ENCODE results near the gene GLRX3. TPM values are rescaled to one million over a fixed set of nuclear protein-coding genes. Genes with fewer than 3 reads are reported as not detected.

The GLRX3 gene
- total RNA-seq, 1 donor from 2014 or later: 57.5 TPM

DNA sequence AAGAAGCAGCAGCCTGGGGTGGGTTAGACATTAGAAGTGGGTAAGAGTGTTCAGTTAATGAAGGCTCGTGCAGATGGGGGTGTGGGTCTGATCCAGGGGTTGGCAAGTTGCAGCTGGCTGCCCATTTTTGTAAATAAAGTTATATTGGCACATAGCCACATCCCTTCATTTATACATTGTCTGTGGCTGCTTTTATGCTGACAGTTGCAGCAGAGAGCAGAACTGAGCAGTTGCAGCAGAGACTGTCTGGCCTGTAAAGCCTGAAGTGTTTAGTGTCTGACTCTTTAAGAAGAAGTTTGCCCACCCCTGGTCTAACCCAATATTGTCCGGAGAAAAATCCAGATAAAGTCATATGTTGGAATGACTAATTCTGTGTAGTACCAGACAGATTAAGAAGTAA, 38.1 kb downstream of the GLRX3 start:
- Mint-ChIP-seq H3K4me1 (ENCODE audit: low read depth) (no peaks in the 10 kb centered on the region), H3K36me3 (ENCODE audit: low read depth) (peaks cover 22% of the 10 kb centered on the region), H3K9me3 (ENCODE audit: low read depth) (no peaks in the 10 kb centered on the region), H3K27ac (ENCODE audit: unreplicated experiment) (no peak overlapping the region), H3K27me3 (ENCODE audit: low read depth) (no peaks in the 10 kb centered on the region), H3K4me3 (ENCODE audit: unreplicated experiment) (no peak overlapping the region)
- no peak for TF ChIP-seq CTCF (IDR thresholded peaks at IDR 0.05)
- no peak for DNase-seq (ENCODE audit: low spot score)

- no peaks in the 10 kb centered on the region for H3K4me1 Mint-ChIP-seq (ENCODE audit: low read depth)
- H3K27ac Mint-ChIP-seq (ENCODE audit: unreplicated experiment): no peak overlapping the region
Measured at GRCh38 chr10:130175074-130175473, 38.9 kb downstream of the GLRX3 start.

GRCh38 chr10:130177250-130177649, 41.1 kb downstream of the GLRX3 start:
- Mint-ChIP-seq H3K27ac (ENCODE audit: unreplicated experiment) (no peak overlapping the region), H3K36me3 (ENCODE audit: low read depth) (peaks cover 21% of the 10 kb centered on the region), H3K9me3 (ENCODE audit: low read depth) (no peaks in the 10 kb centered on the region), H3K27me3 (ENCODE audit: low read depth) (no peaks in the 10 kb centered on the region), H3K4me3 (ENCODE audit: unreplicated experiment) (no peak overlapping the region), H3K4me1 (ENCODE audit: low read depth) (no peaks in the 10 kb centered on the region)
- no peak for TF ChIP-seq CTCF (IDR thresholded peaks at IDR 0.05)
- DNase-seq (ENCODE audit: low spot score): no peak

More at GRCh38 chr10:130175074-130175473, 38.9 kb downstream of the GLRX3 start:
- no peaks in the 10 kb centered on the region for H3K27me3 Mint-ChIP-seq (ENCODE audit: low read depth)
- no peaks in the 10 kb centered on the region for H3K9me3 Mint-ChIP-seq (ENCODE audit: low read depth)
- DNase-seq (ENCODE audit: low spot score): no peak
- H3K4me3 Mint-ChIP-seq (ENCODE audit: unreplicated experiment): no peak overlapping the region
- no peak for TF ChIP-seq CTCF (IDR thresholded peaks at IDR 0.05)
- peaks cover 19% of the 10 kb centered on the region for H3K36me3 Mint-ChIP-seq (ENCODE audit: low read depth)

DNA sequence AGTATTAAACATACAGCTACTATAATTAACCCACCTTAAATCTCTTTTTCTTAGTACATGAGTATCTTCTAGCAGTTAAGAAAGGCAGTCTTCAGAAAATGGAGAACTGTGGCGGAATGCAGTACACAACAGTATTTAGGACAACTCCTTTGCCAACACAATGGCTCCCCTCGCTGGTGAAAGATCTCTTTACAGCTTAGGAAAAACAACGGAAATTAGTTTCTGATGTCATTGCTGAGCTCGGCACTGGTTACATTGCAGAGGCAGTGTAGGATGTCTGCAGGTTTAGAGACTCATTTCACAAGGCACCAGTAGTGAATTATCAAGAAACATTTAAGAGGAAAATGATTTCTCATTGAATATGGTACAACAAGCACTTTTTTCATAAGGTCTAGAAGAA, 43.4 kb downstream of the GLRX3 start:
- no peak overlapping the region for H3K4me3 Mint-ChIP-seq (ENCODE audit: unreplicated experiment)
- TF ChIP-seq CTCF (IDR thresholded peaks at IDR 0.05): peak; percentile 74
- no peaks in the 10 kb centered on the region for H3K27me3 Mint-ChIP-seq (ENCODE audit: low read depth)
- H3K9me3 Mint-ChIP-seq (ENCODE audit: low read depth): no peaks in the 10 kb centered on the region
- peaks cover 26% of the 10 kb centered on the region for H3K36me3 Mint-ChIP-seq (ENCODE audit: low read depth)
- no peak overlapping the region for H3K27ac Mint-ChIP-seq (ENCODE audit: unreplicated experiment)
- no peaks in the 10 kb centered on the region for H3K4me1 Mint-ChIP-seq (ENCODE audit: low read depth)
- no peak for DNase-seq (ENCODE audit: low spot score)

GRCh38 chr10:130180416-130180815, 44.2 kb downstream of the GLRX3 start:
- Mint-ChIP-seq H3K36me3 (ENCODE audit: low read depth) (peaks cover 28% of the 10 kb centered on the region), H3K27ac (ENCODE audit: unreplicated experiment) (no peak overlapping the region), H3K4me3 (ENCODE audit: unreplicated experiment) (no peak overlapping the region), H3K4me1 (ENCODE audit: low read depth) (no peaks in the 10 kb centered on the region), H3K9me3 (ENCODE audit: low read depth) (no peaks in the 10 kb centered on the region), H3K27me3 (ENCODE audit: low read depth) (no peaks in the 10 kb centered on the region)
- DNase-seq (ENCODE audit: low spot score): no peak
- no peak for TF ChIP-seq CTCF (IDR thresholded peaks at IDR 0.05)

Data from chondrocyte (in vitro differentiated cells).